Measurements from ENCODE around the gene TBCK.

DNA sequence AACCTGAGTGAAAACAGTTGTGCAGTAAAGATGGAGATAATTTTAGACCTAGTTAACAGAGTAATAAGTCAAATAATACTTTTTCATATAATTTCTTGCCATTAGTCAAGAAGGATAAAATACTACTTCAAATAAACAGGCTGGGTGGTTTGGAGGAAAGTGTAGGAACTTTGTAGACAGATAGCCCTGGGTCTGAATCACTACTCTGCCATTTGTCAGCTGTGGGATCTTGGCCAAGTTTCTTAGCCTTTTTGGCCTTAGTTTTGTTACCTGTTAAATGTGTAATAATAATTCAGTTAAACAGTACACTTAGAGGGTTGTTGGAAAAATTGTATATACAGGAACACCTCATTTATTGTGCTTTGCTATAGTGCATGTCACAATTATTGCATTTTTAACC is 257.1 kb downstream of the TBCK start:
- TF ChIP-seq, protein P1, sequence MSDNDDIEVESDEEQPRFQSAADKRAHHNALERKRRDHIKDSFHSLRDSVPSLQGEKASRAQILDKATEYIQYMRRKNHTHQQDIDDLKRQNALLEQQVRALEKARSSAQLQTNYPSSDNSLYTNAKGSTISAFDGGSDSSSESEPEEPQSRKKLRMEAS (CRISPR knock-in tag; IDR thresholded peaks at IDR 0.05), result no peak
- TF ChIP-seq CTCF (IDR thresholded peaks at IDR 0.05 in 2 of 3, conservative IDR thresholded peaks at IDR 0.05 in 1 of 3; ENCODE audit: insufficient read depth in 2 of 3, low read depth in 1 of 3, low read length in 3 of 3), result no peak
- no peak for TF ChIP-seq POLR2G (IDR thresholded peaks at IDR 0.05; ENCODE audit: low read depth, low read length)
- TF ChIP-seq NELFE (IDR thresholded peaks at IDR 0.05; ENCODE audit: insufficient read depth, insufficient read length), result no peak
- no peak for TF ChIP-seq EZH2 (IDR thresholded peaks at IDR 0.05; ENCODE audit: borderline replicate concordance, low read depth, low read length)
- no peak for TF ChIP-seq CHD4 (IDR thresholded peaks at IDR 0.05; ENCODE audit: insufficient read depth, insufficient replicate concordance, low read depth, low read length, poor library complexity, severe bottlenecking)
- TF ChIP-seq THAP12 (CRISPR knock-in tag; IDR thresholded peaks at IDR 0.05), result no peak
- TF ChIP-seq TCF7L2 (IDR thresholded peaks at IDR 0.05; ENCODE audit: low read depth, low read length), result no peak
- TF ChIP-seq USF2 (CRISPR knock-in tag; IDR thresholded peaks at IDR 0.05), result no peak
- TF ChIP-seq, protein P2, sequence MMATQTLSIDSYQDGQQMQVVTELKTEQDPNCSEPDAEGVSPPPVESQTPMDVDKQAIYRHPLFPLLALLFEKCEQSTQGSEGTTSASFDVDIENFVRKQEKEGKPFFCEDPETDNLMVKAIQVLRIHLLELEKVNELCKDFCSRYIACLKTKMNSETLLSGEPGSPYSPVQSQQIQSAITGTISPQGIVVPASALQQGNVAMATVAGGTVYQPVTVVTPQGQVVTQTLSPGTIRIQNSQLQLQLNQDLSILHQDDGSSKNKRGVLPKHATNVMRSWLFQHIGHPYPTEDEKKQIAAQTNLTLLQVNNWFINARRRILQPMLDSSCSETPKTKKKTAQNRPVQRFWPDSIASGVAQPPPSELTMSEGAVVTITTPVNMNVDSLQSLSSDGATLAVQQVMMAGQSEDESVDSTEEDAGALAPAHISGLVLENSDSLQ (IDR thresholded peaks at IDR 0.05), result no peak
- no peak for TF ChIP-seq DPF2 (IDR thresholded peaks at IDR 0.05)
- TF ChIP-seq, protein P3, sequence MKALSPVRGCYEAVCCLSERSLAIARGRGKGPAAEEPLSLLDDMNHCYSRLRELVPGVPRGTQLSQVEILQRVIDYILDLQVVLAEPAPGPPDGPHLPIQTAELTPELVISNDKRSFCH (CRISPR knock-in tag; IDR thresholded peaks at IDR 0.05), result no peak
- TF ChIP-seq, protein P3 (tag; IDR thresholded peaks at IDR 0.05), result no peak

Data from K562 (cell line).